GM12874 (cell line): ENCODE measurements around the gene KLHL6.

Source experiments
- TF ChIP-seq, protein P1 (sequence below): IDR thresholded peaks from 2 replicates; pipeline ENCODE4 v1.5.1; 2011; ENCODE audit warnings: low read depth, mild to moderate bottlenecking, control low read depth, low read length, moderate library complexity; ENCODE audit not compliant: insufficient read depth

KLHL6 gene

DNA sequence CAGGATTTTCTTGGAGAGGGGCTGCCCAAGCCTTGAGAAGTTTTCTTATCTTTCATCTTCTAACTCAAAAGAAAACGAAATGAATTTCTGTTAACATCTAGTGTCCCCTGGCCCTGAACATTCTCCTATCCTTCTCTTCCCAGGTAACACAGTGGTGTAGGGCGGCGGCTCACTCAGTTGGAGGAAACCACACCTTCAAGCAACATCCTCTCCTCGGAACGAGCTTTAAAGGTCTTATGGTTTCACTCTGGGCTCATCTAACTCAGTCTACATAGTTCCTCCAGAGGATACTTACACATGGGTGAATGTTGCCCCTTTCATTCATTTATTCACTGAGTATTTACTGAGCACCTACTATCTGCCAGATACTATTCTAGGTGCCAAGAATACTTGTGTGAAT is 31.0 kb upstream of the KLHL6 start:
- TF ChIP-seq, protein P1, sequence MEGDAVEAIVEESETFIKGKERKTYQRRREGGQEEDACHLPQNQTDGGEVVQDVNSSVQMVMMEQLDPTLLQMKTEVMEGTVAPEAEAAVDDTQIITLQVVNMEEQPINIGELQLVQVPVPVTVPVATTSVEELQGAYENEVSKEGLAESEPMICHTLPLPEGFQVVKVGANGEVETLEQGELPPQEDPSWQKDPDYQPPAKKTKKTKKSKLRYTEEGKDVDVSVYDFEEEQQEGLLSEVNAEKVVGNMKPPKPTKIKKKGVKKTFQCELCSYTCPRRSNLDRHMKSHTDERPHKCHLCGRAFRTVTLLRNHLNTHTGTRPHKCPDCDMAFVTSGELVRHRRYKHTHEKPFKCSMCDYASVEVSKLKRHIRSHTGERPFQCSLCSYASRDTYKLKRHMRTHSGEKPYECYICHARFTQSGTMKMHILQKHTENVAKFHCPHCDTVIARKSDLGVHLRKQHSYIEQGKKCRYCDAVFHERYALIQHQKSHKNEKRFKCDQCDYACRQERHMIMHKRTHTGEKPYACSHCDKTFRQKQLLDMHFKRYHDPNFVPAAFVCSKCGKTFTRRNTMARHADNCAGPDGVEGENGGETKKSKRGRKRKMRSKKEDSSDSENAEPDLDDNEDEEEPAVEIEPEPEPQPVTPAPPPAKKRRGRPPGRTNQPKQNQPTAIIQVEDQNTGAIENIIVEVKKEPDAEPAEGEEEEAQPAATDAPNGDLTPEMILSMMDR, result no peak

DNA sequence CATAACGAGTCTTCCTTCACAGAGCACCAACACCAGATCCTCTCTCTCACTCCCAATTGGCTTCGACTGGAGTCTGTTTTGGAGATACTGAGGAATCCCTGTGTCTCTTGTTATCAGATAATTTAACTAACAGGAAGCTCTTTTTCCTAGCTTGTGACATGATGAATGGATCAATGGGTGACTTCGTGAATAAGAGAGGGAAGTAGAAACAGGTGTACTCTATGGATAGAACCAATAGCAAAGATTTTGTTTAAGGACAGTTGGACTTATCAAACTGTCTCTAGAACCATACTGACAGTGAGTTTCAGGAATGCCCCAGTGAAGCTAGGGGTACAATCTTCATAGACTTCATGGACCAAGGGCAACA is 29.4 kb upstream of the KLHL6 start:
- TF ChIP-seq, protein P1, result no peak

DNA sequence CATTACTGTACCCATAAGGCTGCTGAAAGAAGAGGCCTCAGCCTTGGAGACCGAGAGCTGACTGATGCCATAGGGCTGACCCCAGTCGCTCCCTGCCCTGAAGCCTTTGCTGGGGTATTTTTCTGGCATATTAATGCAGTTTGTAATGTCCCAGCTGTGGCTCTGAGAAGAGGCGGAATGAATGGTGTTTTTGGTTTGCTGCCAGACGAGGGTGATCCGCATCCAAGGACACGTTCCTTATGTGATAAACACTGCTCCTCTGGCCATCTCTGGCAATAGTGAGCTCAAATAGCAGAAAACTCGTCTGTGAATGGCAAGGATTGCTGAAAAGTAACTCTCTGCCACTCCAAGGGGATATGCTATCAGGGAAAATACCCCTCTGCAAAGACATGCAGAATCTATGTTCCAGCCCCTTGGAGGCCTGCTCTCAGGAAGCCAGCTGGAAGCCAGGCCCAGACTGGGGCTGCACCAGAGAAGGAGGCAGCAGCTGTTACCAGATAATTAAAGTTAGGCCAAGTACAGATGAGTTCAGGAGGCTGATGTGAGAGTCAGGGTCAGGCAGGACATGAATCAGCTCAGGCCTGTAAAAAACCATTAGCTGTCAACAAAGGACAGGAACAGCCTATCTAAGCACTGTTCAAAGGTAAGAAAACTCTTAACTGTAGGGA is 28.9 kb upstream of the KLHL6 start:
- TF ChIP-seq, protein P1, result no peak

DNA sequence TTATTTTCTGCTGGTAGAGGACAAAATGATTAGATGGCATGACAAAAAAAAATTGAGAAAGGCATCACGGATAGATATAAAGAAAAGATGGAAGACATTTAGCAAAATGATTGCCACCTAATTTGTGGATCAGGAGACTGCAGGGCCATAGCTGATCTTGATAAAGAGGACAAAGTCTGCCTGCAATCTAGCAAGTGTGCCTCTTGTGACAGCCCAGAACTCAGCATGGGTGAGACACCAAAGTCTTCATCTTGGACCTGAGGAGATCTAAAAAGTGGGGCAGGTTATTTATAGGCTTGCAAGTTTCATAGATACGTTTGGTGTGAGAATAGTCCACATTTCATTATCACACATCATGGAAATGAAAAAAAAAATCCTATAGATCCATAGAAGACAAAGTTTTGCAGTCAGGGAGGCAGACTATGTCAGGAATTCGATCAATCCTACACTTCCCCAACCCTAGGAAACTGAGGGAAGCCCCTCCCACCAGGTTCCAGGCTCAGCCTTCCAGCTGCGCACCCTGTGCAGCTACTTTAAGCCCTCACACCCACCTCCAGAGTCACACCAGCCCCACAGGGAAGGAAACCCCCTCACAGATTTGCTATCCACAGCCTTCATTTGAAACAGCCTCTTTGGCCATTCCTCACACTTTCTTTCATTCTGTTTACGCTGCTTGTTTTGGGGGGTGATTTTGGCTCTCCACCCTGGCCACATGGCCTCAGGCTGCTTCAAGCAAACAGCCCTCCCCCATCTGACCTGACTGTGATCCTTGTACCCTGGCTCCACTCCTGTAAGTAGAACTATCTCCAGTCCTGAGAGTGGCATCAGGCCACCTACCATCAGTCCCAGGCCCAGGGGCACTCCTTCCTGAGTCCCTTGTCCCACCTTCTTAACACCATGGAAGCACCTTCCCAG is 28.1 kb upstream of the KLHL6 start:
- TF ChIP-seq, protein P1, result no peak

DNA sequence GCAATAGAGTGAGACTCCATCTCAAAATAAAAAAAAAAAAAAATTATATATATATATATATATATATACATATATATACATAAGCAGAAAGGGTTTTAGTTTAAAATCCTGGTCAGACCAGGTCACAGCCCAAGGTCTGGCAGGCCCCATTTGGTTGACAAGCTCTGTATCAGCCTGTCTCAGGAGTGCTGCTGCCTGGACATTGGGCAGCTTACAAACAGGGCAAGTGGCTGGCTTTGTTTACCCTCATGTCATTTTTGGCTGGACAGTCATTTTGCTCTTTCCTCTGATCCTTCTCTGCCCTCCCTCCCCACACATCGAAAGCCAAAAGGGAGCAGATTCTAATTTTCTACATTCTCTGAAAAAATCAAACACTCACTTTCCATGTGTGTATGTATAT is 26.7 kb upstream of the KLHL6 start:
- TF ChIP-seq, protein P1, result no peak

DNA sequence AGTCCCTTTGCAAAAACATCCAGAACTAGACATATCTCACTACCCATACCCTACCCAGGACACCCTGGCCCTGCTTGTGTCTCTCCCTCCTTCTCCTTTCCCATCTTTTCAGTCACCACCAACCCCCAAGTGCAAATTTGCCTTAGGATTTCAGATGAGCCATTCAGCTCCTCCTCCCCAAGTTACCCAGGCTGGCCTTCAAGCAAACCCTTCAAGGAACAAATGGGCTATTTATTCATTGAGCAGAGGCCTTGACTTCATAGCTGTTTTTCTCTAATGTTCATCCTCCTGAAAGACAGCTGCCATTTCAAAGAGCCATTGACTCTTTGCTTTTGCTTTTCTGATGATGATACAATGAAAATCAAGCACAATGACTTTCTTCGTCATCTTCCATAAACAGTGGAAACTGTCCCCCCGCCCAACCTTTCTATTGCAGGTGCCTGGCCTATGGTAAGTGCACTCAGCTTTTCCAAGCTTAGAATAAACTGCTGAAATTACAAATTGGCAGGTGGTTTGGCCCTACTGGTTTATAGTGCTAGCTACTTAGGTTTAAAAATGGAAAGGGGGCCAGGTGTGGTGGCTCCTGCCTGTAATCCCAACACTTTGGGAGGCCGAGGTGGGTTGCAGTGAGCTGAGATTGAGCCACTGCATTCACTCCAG is 26.1 kb upstream of the KLHL6 start:
- TF ChIP-seq, protein P1, result no peak
